HG03432 (cell line): ENCODE results near the gene RAB35.

Experiments used
- ATAC-seq: cut with Tn5 transposase; IDR thresholded peaks from one replicate; pipeline ENCODE4 v1.9.1; 2021; ENCODE audit warnings: mild to moderate bottlenecking, moderate library complexity; ENCODE audit not compliant: unreplicated experiment

RAB35 gene

DNA sequence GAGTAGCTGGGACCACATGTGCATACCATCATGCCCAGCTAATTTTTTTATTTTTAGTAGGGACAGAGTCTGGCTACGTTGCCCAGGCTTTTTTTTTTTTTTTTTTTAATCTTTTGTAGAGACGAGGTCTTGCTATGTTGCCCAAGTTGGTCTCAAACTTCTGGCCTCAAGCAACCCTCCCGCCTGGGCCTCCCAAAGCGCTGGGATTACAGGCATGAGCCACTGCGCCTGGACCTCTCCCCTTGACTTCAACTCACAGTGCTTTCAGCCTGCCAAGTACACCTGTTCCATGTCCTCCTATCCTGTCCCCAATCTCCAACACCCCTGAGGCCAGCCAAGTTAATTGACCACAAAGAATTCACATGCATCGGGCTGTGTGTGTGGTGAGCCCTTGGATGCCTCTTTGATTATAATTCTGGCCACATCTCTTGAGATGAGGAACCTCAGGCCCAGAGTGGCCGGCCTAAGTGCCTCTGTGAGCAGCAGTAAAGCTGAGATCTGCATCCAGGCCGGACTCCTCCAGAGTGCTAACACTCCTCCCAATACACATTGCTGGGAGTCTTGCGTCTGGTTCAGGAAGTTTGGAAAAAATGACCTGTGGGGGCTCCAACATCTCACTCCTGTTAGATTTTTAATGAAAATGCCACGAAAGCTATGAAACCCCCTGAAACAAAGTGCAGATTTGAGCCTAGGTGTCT is 6.8 kb downstream of the RAB35 start:
- no peak for ATAC-seq

DNA sequence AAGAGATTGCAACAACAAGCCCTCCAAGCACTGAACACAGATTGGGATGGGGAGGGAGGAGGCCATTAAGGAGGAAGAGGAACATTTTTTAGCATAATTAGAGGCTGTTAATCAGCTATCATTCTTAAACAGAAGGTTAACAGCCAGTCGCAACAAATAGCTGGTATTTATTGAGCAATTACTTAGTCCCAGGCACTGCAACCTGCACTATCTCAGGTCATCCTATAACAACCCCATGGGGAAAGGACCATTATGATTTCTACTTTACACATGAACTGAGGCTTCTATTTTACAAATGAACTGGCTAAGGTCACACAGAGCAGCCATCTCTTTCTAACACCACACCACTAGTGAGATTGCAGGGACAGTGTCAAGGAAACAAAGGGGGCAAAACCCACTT is 10.4 kb downstream of the RAB35 start:
- ATAC-seq = no peak

DNA sequence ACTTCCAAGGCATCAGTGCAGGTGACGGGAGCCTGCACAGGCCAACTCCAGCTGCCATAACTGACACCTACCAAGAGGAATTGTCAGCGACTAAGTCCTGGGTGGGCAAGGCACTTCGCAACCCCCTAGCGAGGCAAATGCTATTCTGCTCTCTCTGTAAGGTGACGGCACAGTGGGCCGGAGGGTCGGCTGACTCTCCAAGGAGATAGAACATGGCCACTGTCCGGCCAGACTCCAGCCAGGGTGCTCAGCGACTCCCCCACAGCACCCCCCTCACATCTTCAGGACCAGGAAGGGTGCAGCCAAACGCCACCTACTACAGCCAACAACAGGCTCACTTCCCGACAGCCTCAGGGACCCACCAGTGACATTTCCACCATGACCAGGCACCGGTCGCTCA is 13.2 kb downstream of the RAB35 start:
- ATAC-seq = no peak

DNA sequence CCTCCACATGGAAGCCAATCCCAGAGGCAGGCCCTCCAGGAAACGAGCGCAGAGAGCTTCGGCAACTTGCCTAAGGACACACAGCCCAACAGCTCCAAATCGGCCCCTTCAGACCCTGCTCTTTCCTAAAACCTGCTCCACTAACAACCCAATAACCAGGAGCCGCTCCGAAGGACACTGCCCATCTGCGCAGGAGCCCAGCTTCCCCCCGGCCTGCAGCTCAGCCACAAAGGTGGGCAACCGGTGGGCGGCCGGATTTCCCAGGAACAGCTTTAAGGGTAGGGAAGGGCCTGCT is 13.6 kb downstream of the RAB35 start:
- no peak for ATAC-seq

DNA sequence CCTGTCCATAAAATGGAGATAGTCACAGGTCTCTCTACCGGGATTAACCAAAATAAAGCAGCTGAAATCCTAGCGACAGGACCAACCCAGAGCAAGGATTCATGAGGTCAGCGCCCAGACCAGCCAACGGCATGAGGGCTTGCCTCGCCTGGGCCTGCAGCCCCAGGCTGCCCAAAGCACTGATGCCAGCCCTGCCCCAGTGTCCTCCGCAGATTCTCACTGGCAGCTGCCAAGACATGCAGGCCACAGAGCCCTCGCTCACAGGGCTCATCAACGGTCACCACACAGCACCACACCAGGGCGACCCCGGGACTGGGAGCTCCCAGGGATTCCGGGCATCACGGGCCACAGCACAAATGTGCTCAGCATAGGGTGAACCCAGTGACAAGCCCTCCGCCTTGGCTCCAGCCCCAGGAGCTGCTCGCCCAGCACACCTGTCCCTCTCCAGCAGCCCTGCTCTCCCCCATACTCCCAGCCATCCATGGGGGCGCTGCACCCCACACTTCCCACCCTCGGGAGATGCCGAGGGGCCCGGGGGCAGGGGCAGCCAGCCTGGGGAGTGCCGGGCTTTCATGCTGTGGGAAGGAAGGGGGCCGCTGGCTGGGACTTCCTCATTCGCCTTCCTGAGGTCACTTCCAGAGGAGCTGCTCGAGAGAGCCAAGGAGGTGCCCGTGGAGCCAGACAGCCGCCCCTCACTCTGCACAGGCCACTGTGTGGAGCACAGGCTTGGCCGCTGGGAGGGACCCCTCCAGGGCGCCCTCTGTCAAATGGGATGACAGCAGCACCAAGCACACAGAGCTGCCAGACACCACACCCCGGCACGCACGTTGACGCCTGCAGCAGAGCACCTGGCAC is 14.1 kb downstream of the RAB35 start:
- no peak for ATAC-seq

DNA sequence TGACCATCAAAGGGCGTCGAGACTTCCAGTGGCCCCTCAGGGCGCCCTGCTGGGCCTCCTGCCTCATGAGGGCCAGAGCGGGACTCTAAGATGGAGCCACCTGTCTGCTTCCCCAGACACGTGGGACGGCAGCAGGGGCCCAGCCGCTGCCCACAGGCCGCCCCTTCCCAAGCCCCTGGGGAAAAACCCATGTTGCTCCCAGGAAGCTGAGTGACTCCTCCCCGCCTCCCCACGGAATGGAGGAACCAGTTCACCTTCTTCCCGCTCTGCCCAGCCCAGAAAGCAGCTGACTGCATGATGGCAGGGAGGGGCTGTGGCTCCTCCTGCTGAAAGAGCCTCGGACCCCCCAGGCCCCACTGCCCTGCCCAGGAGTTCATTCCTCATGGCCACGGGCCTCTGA is 14.9 kb downstream of the RAB35 start:
- no peak for ATAC-seq

DNA sequence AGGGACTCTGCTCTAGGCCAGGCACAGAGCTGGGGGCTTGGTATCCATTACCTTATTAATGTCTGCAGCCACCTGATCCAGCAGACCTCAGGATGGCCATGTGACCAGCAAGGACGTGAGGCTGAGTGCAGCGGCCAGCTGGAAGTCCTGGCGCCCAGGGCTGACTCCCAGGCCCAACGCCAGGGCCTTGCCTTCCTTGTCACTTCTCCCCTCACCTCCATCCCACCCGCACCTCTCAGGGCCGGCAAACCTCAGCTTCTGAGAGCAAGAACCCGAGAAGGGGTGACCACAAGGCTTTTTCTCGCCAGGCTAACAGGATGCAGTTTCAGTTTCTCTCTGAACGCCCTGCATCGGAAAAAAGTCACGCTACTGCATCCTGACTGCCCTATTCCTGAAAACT is 15.4 kb downstream of the RAB35 start:
- peak; percentile 58 for ATAC-seq

DNA sequence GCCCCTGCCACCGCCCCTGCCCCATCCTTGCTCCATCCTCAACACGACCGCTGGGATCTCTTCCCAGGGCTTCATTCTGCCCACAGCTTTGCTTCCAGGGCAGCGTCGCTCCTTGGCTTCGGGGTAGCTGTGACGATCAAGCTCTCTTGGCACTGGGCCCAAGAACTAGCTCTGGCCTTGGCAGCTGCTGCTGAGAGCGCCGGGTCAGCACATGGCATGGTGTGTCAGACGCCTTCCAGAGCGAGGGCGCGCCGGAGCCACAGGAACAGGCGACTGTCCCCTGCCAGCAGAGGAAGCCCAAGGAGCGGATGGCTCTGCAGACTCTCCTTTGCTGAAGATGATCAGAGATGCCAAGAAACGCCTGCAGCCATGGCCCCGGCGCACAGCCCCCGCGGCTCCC is 15.9 kb downstream of the RAB35 start:
- ATAC-seq = no peak

DNA sequence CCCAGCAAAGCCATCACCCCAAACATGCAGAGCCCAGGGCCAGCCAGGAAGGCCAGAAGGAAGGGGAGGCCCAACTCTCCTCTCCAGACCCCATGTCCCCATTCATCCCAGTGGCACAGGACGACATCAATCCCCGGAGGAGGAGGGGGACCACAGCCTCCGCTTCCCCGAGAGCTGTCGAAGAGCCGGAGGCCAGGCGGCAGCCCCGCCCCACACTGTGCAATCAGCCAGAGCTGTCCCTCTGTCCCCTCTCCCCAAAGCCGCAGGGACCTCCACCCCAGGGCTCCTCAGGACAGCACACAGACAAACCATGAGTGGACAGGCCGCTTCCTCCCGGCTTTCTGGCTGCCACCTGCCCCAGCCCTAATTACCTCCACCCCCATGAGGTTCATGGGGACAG is 16.8 kb downstream of the RAB35 start:
- no peak for ATAC-seq

DNA sequence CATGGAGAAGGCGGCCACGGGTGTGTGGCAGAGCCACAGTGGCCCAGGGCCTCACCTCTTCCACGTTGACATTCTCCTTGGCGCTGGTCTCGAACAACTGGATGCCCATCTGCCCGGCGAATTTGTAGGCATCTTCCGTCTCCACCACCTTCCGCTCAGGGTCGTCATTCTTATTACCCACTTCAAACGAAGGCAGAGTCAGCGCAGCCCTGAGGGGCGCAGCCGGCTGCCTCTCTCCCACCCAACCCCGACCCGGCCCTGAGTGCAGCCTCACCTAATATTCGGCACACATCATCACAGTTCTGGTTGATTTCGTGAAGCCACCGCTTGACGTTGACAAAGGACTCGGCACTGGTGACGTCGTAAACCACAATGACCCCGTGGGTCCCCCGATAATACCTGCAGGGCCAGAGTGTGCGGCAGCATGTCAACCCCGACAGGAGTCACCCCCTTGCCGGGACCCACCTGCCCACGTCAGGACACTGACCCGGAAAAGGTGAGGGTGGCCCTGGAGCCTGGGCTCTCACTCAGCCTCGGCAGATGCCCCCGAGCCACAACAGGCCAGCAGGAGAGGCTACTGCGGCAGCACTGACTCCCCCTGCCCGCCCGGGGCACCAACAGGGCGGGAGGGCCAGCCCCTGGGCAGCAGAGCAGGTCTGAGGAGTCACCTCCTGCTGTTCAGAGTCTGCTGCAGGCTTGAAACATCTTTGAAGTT is 17.6 kb downstream of the RAB35 start:
- ATAC-seq = no peak

DNA sequence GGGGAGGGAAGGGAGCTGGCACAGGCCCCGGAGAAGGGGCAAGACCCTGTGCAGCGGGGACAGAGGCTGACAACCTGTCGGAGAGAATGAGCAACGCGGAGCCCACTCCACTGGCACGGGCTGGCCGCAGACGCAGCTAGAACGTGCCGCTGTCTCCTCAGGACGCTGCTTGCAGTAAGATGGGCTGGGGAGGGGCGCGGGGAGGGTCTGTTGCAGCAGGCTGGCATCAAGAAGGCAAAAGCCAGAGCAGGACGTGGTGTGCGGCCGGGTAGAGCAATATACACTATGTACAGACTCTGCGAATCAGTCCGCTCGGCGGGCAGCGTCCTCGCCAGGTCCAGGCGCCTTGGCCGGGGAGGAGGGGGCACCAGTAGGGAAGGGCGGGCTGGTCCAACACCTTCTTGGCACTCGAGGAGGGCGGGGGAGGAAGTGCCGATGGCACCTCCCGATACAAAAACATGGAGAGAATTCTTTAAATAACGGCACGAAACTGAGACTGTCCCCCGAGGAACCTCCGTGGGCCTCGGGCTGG is 19.8 kb downstream of the RAB35 start:
- ATAC-seq = no peak

DNA sequence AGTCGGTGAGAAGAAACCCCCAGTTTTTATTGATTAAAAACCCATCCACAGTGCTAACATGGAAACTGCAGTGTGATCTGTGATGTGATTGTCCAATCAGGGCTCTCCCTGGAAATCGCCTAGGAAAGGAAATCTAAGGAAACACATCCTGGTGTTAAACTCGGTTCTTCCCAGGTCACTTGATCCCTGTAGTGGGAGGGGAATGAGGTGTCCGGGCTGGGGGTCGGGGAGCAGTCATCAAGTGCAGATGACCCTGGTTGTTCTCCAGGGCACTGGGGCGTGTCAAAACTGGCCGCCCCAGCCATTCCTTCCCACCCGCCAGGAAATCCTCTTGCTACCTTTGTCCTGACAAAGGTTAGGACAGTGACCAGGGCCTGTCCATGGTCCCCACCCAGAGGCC is 20.8 kb downstream of the RAB35 start:
- ATAC-seq = no peak

DNA sequence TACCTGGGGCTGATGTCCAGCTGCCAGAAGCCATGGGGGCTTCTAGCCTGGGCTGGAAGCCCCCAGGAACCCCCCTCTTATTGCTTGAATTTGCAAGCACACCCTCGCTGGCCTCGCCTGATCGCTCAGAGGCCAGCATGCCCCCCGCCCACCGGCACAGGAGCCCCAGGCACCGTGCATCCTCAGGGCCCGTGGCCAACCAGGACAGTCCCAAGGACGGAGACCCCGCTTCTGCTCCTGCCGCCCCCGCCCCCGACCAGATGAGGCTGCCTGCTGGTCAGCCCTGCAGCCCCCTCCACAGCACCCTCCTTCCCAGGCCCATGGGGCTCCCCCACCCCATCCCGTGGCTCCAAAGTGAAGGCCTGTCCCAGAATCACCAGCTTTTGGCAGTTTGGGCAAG is 21.2 kb downstream of the RAB35 start:
- ATAC-seq = no peak

DNA sequence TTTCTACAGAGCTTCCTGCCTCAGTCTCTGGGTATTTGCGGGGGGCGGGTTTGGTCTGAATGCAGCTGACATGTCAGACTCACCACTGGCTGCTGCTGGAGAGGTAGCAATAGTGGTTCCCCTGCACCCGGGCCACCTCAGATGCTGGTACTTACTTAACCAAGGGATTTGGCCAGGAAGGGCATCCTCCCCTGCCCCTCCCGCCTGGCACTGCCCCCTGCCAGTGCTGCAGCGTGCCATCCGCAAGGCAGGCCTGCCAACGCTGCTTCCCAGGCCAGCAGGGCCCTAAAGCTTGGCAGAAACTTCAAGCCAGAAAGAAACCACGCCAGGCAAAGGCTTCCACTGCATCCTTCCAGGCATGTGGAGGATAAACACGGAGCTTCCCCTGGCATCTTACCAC is 22.1 kb downstream of the RAB35 start:
- ATAC-seq = no peak

DNA sequence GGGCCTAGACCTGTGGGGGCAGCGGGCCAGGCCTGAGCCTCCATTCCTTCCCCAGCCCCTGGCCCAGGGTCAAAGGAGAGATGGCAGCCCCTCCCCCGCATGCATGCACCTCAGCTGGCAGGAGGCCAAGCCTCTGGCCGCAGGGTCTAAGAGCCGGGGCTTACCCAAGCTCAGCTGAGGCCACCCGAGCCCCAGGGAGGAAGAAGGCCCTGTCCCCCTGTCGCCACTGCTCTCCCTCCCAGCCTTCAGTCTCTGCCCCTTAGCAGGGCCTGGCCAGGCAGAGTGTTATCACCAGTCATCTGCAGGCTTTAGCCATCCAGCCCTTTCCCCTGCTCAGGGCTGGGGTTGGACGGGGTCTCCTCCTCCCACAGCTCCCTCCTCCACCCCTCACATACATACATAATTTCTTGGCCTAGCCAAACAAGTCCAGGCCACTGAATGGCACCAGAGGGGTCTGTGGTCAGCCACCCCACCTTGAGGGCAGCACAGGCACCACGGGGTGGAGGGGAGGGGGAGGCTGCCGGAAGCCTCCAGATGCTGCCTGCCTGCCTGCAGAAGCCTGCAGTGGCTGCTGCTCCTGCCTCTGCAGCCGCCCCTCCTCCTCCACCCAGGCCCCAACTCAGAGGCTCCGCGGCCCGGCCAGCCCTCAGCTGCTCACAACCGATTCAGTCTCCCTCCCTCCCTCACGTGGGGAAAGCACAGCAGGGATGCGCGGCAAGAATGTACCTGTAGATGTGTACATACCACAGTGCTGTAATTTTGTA is 22.8 kb downstream of the RAB35 start:
- ATAC-seq = no peak

DNA sequence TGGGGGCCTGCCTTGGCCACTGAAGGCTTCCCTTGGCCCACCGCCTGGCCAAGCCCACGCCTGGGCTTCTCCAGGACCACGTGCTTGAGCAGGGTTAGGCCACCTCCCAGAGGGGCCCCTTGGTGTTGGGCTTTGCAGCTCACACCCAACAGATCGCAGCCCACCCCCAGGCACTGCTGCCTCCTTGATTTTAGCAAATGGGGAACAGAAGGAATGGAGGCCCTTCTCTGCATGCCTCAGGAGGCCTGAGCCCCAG is 23.3 kb downstream of the RAB35 start:
- ATAC-seq = no peak

DNA sequence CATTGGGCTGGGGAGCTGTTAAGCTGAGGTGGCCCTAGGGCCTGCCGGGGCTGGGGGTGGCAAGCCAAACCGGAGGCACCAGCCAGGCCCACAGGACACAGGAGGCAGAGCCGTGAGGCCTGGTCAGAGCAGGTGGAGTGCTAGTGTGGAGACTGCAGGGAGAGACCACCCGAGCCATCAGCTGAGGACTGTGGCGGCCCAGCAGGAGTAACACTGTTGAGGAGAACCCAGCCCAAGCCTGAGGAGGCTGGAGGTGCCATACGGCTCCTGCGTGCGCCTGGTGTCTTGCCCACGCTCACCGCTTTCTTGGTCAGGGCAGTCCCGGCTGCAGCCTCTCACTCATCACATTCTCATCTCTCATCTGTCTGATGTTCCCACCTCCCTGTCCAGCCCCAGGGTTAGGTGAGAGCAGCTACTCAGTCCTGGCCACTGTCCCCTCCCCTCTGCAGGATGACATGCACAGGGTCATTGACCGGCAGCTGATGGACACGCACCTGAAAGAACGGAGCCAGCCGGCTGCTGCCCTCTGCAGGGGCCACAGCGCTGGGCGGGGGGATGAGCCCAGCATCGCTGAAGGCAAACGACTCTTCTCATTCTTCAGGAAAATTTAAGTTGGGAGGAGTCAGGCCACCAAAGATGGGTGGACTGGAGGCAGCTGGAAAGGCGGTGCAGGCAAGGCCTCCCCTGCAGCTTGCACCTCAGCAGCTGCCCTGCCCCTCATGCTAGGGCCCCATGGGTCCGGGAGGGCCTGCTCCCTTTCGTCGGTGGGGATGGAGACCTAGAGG is 23.8 kb downstream of the RAB35 start:
- ATAC-seq = no peak

DNA sequence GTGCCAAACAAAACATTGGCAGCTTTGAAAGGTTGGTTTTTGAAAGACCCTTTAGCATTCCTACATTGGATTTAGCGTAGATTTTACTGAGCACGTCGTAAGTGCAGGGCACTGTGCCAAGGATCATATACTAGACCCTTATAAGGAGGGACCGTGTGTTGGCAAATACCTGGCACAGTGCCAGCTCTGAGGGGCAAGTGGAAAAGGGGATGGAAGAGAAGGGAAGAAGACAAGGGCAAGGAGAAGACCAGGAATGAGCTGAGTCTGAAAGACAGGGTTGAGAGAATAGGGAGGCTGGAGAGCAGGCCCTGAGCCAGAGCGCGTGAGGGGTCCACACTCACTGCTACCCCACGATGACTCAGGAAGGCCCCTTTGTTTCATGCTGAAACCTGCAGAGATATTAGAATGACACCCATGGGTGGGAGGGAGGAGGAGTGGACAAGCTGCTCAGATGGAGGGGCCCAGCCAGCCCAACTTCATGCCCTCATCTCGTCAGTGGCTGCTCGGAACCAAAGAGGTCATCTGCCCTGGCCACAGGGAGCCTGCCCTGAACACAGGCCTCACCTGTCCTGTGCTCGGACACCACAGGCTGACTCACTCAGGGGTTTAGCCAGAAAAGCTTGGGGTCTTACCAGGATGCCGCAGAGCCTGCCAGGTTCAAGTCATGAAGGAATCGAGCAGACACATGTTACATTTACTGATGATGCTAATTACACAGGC is 25.0 kb downstream of the RAB35 start:
- ATAC-seq = no peak

DNA sequence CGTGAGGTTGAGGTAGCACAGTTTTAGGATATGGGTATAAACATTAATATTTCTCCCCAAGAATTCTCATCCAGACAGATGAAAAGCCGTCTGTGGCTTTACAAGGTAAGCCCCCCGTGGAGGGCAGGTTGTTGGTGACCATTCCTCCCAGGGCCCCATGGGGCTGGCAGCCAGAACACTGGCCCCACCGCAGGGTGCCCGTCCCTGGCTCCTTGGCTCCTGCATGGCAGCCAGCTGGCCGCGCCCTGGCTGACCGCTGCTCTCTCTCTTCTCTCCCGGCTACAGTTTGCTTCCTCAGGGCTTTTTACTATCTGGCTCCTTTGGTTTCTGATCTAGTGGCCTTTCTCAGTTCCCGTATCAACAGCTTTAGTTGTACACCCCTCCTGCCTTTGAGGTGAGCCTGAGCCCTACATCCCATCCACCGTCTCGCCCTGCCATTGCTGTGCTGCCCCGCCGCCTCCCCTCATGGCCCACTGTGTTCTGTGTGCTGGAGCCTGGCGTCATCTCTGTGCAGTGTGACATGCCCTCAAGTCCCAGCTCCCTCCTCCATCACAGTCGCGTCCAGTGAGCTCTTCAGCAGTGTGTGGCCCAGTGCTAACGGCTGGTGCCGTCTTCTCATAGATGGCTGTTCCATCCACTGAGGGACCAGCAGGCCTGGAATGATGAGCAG is 25.8 kb downstream of the RAB35 start:
- ATAC-seq = no peak
